ENCODE data around the gene EIF4E.
"Not testable (repeated sequence)": the region's sequence is repeated elsewhere in the genome, so short reads cannot be mapped to it uniquely, and the experiment has no call there.

The EIF4E gene

GRCh38 chr4:98848448-98848847, 80.5 kb downstream of the EIF4E start:
- no peak overlapping the region for H3K4me3 ChIP-seq (ENCODE audit: low read length)
- no peak for TF ChIP-seq CTCF (IDR thresholded peaks at IDR 0.05; ENCODE audit: insufficient read depth, low read depth, low read length, missing control alignments)
- no peak for DNase-seq (ENCODE audit: low read depth)

GRCh38 chr4:98845960-98846359, 83.0 kb downstream of the EIF4E start:
- DNase-seq (ENCODE audit: low read depth), result no peak
- no peak for TF ChIP-seq CTCF (IDR thresholded peaks at IDR 0.05; ENCODE audit: insufficient read depth, low read depth, low read length, missing control alignments)
- H3K4me3 ChIP-seq (ENCODE audit: low read length), result no peak overlapping the region

- not testable (repeated sequence) for H3K4me3 ChIP-seq (ENCODE audit: low read length); DNase-seq (ENCODE audit: low read depth)
Measured at GRCh38 chr4:98842917-98843316, 86.0 kb downstream of the EIF4E start.

- no peak overlapping the region for H3K4me3 ChIP-seq (ENCODE audit: low read length)
- TF ChIP-seq CTCF (IDR thresholded peaks at IDR 0.05; ENCODE audit: insufficient read depth, low read depth, low read length, missing control alignments), result no peak
- DNase-seq (ENCODE audit: low read depth), result peak; percentile 34
Measured at GRCh38 chr4:98838977-98839618, 89.8 kb downstream of the EIF4E start.

- DNase-seq (ENCODE audit: low read depth), result no peak
- H3K4me3 ChIP-seq (ENCODE audit: low read length), result no peak overlapping the region
- no peak for TF ChIP-seq CTCF (IDR thresholded peaks at IDR 0.05; ENCODE audit: insufficient read depth, low read depth, low read length, missing control alignments)
Measured at GRCh38 chr4:98838531-98838930, 90.4 kb downstream of the EIF4E start.

- DNase-seq (ENCODE audit: low read depth), result no peak
- no peak for TF ChIP-seq CTCF (IDR thresholded peaks at IDR 0.05; ENCODE audit: insufficient read depth, low read depth, low read length, missing control alignments)
- H3K4me3 ChIP-seq (ENCODE audit: low read length), result no peak overlapping the region
Measured at GRCh38 chr4:98833384-98833783, 95.5 kb downstream of the EIF4E start.

GRCh38 chr4:98831036-98831435, 97.9 kb downstream of the EIF4E start:
- not testable (repeated sequence) for DNase-seq (ENCODE audit: low read depth); H3K4me3 ChIP-seq (ENCODE audit: low read length)

Data from epithelial cell of esophagus (primary cell).